Right cardiac atrium (tissue), 5 donors: ENCODE results near the gene PARP9. TPM values are rescaled to one million over a fixed set of nuclear protein-coding genes. Genes with fewer than 3 reads are reported as not detected.

Experiments used
- ATAC-seq, 2 donors: fragments of 200-7000 bp; cut with Tn5 transposase; one replicate each; pipeline versions ENCODE4 v1.8.0 to v1.9.1; 2020; ENCODE audit warnings: moderate library complexity in 2 of 2, mild to moderate bottlenecking in 1 of 2
- DNase-seq, 3 donors: peaks; one replicate each; pipeline ENCODE4 v3.0.0-alpha.2; 2020
- H3K27ac ChIP-seq: one replicate; pipeline ENCODE4 v1.5.1; 2013; ENCODE audit warnings: mild to moderate bottlenecking, low read length, control low read depth, moderate library complexity
- H3K27me3 ChIP-seq: one replicate; pipeline ENCODE4 v1.6.1; 2013; ENCODE audit not compliant: control insufficient read depth, insufficient read depth
- H3K4me1 ChIP-seq: one replicate; pipeline ENCODE4 v1.6.1; 2013; ENCODE audit warnings: low read length; ENCODE audit not compliant: control insufficient read depth, insufficient read depth
- H3K4me3 ChIP-seq: one replicate; pipeline ENCODE4 v1.5.1; 2013; ENCODE audit warnings: low read length, control low read depth
- H3K9me3 ChIP-seq: one replicate; pipeline ENCODE4 v1.6.1; 2013; ENCODE audit warnings: low read length; ENCODE audit not compliant: control insufficient read depth
- WGBS: extraction: QIAGEN DNeasy Blood & Tissue Kit; methylation state at CpG from one replicate; pipeline ENCODE4 v1.1.7; 2013; 5-methylcytosine and 5-hydroxymethylcytosine counted together
- intact Hi-C, 4 donors: fragments of 100-400 bp; cut with DNase I; formaldehyde crosslinking; loops; one replicate each; pipeline versions ENCODE4 v1.11.0 to v1.14.0; 2022 to 2023
- long read RNA-seq, 4 donors: library from polyadenylated mRNA; unstranded; transcript quantifications; one replicate each; pipeline ENCODE4 v2.0.0, GENCODE V29; 2020 to 2021
- polyA plus RNA-seq: library from polyadenylated mRNA; stranded (reverse); fragments of 200-250 nt; gene quantifications from one replicate; pipeline ENCODE4 v1.2.3, GENCODE V29; 2013
- total RNA-seq, 4 donors: library from RNA; stranded (reverse); fragmentation: NEBNext Ultra II Directional; extraction: Animal tissue kit (Norgen Biotek cat#: 25700); gene quantifications; one replicate each; pipeline ENCODE4 v1.2.1, GENCODE V29; 2021
- donor health status: healthy with polysubstance abuse.
- donor health status: DM: no; HTN: yes; CAD: no.
- donor health status: DM: no; HTN: no; CAD: no.
- donor health status: DM: no; HTN: yes; CAD: no; lungs with severe emphysema.
- donor health status: DM: yes; HTN: yes; CAD: no.

PARP9 gene
- 10 to 100 TPM; 12.6 to 24.5 (median 14.4) TPM for total RNA-seq
- polyA plus RNA-seq: 9.2 TPM
- long read RNA-seq, donor 1, transcript PARP9-204 (11 exons, 3,040 nt): major isoform, 5 of 33 reads
- long read RNA-seq, donor 1, partial matches to known transcripts: 4 of 33 reads
- long read RNA-seq, donor 1, other reads (novel, unspliced or antisense): 22 of 33 reads
- long read RNA-seq, donor 2, partial matches to known transcripts: 3 of 9 reads
- long read RNA-seq, donor 2, other reads (novel, unspliced or antisense): 4 of 9 reads
- long read RNA-seq, donor 3, full-length matches to known transcripts: 5 of 136 reads
- long read RNA-seq, donor 3, partial matches to known transcripts: 65 of 136 reads
- long read RNA-seq, donor 3, other reads (novel, unspliced or antisense): 66 of 136 reads
- long read RNA-seq, donor 4, partial matches to known transcripts: 1 of 8 reads
- long read RNA-seq, donor 4, other reads (novel, unspliced or antisense): 3 of 8 reads

DNA sequence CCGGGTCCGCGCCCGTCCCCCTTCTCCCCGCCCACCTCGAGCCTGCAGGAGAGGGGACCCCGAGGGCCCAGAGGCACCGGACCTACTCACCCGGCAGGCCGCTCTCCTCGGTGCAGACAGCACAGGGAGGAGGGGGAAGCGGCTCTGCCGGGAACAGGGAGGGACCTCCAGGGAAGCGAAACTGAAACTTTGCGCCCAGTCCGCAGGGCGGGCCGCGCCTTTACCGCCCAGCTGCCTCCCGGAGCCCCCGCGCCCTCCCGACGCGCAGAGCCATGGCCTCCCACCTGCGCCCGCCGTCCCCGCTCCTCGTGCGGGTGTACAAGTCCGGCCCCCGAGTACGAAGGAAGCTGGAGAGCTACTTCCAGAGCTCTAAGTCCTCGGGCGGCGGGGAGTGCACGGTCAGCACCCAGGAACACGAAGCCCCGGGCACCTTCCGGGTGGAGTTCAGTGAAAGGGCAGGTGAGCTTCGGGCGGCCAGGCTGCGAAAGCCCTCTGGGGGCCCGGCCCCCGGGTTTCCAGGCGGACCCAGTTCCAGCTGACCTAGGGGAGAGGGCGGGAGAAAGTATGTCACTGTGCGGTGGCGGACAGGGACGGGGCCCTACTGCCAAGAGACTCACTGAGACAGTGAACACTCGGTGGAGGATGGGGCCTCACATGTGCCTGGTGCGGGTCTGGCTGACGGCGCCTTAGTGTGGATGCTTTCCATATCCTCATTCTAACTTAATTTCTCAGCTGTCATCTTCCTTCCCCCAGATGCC lies at the start of gene PARP9, which contains the start of gene DTX3L:
Gene PARP9, minus strand, starts transcription at position 146 of the 758 bp plus-strand sequence. CDS start 4,680 bp downstream, outside the sequence.
Gene DTX3L, plus strand, starts transcription at position 184 of the 758 bp plus-strand sequence. Its CDS starts 89 bp downstream, at position 273.
- peaks cover 2% of the 10 kb centered on the region for H3K4me1 ChIP-seq
- DNase-seq (peak; percentile 88 to 93 (median 92)), ATAC-seq (peak; percentile 99)
- no peaks in the 10 kb centered on the region for H3K9me3 ChIP-seq
- WGBS: under 1% methylated on average over 56 of the region's 56 CpGs
- intact Hi-C loops: loop anchor here in 1 of 4 donors (10.0 kb wide), 1 partner anchor 110 kb away; no protein-coding TSS in a partner anchor
- H3K27me3 ChIP-seq: no peaks in the 10 kb centered on the region
- peak within 1 kb of the TSS; percentile 91 for H3K27ac ChIP-seq
- H3K4me3 ChIP-seq: peak within 1 kb of the TSS; percentile 89

DNA sequence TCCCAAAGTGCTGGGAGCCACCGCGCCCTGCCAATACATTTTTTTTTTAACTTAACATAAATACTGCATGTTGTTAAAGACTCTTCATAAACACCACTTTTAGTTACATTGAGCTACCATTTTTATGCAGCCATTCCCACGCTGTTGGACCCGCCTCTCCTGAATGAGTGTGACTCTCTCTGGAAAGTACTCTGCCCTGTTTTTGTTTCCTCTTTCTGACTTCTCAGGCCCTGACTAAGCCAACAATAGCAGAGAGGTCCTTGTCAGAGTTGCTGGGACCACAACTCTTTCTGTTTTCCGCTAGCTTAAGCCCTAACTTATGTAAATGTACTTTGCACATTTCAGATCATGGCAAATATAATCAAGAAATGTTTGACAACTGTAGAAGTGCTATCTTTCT lies 48.6 kb upstream of the PARP9 start:
- no peak overlapping the region for H3K27ac ChIP-seq
- peak in 1 of 2 donors; percentile 63 for ATAC-seq

DNA sequence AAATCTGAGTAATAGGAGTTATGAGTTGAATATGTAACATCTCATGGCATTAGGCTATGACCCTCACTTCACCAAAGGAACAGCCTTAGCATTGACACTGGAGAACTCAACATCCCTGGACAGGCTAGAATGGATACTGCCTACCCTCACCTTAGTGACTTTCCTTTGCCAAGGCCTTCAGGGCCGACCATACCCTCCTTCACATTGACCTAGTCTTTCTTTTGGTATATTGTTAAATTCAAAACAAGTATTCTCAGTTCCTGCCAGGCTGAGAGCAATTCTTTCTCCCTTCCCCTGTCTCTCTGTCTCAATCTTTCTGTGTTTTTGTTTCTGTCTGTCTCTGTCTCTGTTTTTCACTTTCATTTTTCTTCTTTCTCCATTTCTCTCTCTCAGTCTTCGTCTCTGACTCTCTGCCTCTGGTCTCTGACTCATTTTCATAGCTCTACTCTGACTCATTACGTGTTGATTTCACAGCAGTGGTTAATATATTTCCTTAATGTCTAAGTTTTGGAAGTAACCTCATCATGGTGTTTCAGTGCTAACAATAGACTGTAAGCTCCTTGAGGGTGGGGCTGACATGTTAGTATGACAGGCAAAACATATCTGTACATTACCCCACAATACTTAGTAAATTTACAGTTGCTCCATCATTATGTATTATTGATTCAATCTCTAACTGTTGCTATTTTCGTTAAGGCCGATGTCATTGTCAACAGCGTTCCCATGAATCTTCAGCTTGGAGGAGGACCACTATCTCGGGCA lies 45.9 kb upstream of the PARP9 start:
- ATAC-seq (no peak), DNase-seq (no peak)
- Histone ChIP-seq H3K27me3 (no peaks in the 10 kb centered on the region), H3K4me1 (no peaks in the 10 kb centered on the region), H3K9me3 (no peaks in the 10 kb centered on the region), H3K27ac (no peak overlapping the region), H3K4me3 (no peak overlapping the region)
- 82% methylated on average over 7 of the region's 7 CpGs for WGBS
- intact Hi-C loops: no loop called here

More for the DNA sequence above, 48.6 kb upstream of the PARP9 start:
- no peak for DNase-seq
- Histone ChIP-seq H3K27me3 (no peaks in the 10 kb centered on the region), H3K4me1 (no peaks in the 10 kb centered on the region), H3K4me3 (no peak overlapping the region), H3K9me3 (no peaks in the 10 kb centered on the region)
- intact Hi-C loops: no loop called here
- 88% methylated on average over 5 of the region's 5 CpGs for WGBS

DNA sequence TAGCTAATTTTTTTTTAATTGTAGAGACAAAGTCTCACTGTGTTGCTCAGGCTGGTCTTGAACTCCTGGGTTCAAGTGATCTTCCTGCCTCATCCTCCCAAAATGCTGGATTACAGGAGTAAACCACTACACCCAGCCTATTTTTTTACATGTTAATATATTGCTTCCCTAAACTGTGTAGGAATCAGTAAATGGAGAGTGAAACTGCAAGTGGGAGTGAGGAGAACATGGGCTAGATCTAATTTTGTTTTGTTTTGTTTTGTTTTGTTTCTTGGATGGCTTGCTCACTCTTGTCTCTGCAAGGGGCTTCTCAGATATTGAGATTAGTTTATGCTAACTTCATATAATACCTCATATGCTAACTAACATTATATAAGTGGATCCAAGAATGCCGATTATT lies 44.8 kb upstream of the PARP9 start:
- no peaks in the 10 kb centered on the region for H3K4me1 ChIP-seq
- ATAC-seq (no peak), DNase-seq (no peak)
- H3K27ac ChIP-seq: no peak overlapping the region
- intact Hi-C loops: no loop called here
- H3K27me3 ChIP-seq: no peaks in the 10 kb centered on the region
- H3K4me3 ChIP-seq: no peak overlapping the region
- 93% methylated on average over 1 of the region's 1 CpG for WGBS
- H3K9me3 ChIP-seq: no peaks in the 10 kb centered on the region

DNA sequence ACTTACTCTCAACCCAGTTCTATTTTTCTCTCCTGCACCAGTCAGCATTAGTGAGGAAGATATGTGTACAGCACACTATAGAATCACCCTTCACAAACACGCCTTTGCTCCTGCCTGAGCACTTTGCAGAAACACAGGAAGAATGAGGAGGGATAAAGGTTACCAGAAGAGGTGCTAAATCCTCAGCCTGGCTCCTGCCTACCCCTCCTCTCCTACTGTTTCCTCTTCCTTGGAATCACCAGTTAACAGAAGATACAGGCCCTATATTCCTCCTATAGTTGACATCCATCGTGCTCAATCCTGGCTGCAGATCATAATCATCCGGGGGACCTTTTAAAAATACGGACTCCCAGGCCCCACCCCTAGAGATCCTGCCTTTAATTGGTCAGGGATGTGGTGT lies 42.2 kb upstream of the PARP9 start:
- Histone ChIP-seq H3K4me3 (no peak overlapping the region), H3K4me1 (no peaks in the 10 kb centered on the region), H3K9me3 (no peaks in the 10 kb centered on the region), H3K27ac (no peak overlapping the region), H3K27me3 (no peaks in the 10 kb centered on the region)
- 40% methylated on average over 4 of the region's 4 CpGs for WGBS
- ATAC-seq (no peak), DNase-seq (no peak)
- intact Hi-C loops: no loop called here

DNA sequence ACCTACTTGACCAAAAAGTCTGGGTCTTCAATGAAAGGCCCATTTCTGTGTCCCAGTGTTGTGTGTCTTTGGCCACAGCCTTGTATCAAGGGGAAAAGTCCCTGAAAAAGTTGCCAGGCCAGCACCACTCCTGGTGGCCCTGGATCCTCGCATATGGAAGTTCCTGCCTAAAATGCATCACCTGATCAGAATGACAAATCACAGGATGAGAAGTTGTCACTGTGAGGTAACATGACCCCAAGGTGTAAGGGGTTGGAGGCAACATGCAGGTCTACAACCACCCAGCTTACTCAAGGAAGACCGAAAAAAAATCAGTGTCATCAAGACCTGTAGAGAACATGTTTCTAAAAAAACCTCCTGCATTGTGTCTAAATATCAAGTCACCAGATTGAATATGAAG lies 39.0 kb upstream of the PARP9 start:
- Histone ChIP-seq H3K4me1 (no peaks in the 10 kb centered on the region), H3K27me3 (no peaks in the 10 kb centered on the region), H3K9me3 (no peaks in the 10 kb centered on the region), H3K27ac (no peak overlapping the region), H3K4me3 (no peak overlapping the region)
- intact Hi-C loops: no loop called here
- DNase-seq (no peak), ATAC-seq (no peak)
- WGBS: 82% methylated on average over 2 of the region's 2 CpGs

DNA sequence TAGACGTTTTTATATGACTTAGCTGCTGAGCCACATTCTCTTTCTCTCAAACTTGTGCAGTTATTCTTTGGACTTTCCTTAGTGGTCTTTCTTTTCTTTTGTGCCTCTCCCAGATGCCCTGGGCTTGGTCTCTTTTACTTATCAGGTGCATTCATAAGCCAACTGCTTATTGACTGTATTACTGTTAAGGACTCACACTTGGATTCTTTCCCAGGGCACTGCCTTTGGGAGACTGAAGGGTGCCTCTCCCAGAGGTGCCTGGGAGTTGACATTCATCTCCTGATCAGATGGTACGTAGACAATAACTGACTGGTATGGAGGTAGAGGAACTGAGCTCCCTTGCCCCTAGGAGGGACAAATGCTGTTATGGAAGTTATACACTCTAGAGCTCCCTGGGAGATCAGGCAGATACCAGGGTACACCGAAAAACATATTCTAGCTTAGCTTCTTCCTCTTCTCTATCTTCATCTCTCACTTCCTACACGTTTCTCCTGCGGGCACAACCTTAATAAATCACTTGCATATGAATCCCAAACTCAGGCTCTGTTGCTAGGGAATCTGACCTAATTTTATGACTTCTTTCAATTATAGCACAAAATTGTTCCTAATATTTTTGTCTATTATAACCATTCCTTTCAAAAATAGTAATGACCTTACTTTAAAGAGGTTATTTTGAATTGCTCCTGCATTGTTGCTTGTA lies 38.1 kb upstream of the PARP9 start:
- DNase-seq (no peak), ATAC-seq (no peak)
- intact Hi-C loops: no loop called here
- Histone ChIP-seq H3K9me3 (no peaks in the 10 kb centered on the region), H3K27me3 (no peaks in the 10 kb centered on the region), H3K4me1 (no peaks in the 10 kb centered on the region), H3K27ac (no peak overlapping the region), H3K4me3 (no peak overlapping the region)
- 58% methylated on average over 5 of the region's 5 CpGs for WGBS

DNA sequence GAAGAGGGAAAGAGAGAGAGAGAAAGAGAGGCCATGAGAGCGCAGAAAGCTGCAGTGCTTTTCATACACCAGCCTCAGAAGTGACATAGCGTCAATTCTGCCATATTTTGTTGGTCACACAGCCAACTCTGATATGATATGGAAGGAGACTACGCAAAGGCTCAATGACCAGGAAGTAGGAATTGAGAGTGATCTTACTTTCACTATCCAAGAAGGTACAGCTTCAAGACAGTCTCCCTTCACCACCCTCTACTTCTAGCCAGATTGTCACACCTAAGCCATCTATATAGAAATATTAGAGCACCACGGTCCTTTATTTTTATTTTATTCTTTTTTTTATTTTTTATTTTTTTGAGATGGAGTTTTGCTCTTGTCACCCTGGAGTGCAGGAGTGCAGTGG lies 34.5 kb upstream of the PARP9 start:
- WGBS: 74% methylated on average over 4 of the region's 4 CpGs
- no peak for ATAC-seq

DNA sequence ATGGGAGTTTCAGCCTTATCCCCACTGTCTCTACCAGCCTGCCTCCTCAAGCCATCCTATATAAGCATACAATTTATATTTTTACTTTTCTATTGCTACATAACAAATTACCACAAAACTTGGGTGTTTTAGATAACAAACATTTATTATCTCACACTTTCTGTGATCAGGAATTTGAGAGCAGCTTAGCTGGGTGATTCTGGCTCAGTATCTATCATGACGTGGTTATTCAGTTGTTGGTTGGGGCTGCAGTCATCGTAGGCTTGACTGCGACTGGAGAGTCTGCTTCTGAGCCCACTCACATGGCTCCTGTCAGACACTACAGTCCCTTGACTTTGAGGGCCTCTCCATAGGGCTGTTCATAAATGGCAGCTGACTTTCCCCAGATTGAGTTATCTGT lies 34.1 kb upstream of the PARP9 start:
- ATAC-seq (no peak), DNase-seq (no peak)
- Histone ChIP-seq H3K27me3 (no peaks in the 10 kb centered on the region), H3K4me3 (no peak overlapping the region), H3K9me3 (no peaks in the 10 kb centered on the region), H3K27ac (no peak overlapping the region), H3K4me1 (no peaks in the 10 kb centered on the region)
- WGBS: 75% methylated on average over 3 of the region's 3 CpGs
- intact Hi-C loops: no loop called here

More for the DNA sequence above, 34.5 kb upstream of the PARP9 start:
- Histone ChIP-seq H3K4me3 (no peak overlapping the region), H3K4me1 (no peaks in the 10 kb centered on the region), H3K27ac (no peak overlapping the region), H3K27me3 (no peaks in the 10 kb centered on the region), H3K9me3 (no peaks in the 10 kb centered on the region)
- intact Hi-C loops: no loop called here
- DNase-seq: no peak

DNA sequence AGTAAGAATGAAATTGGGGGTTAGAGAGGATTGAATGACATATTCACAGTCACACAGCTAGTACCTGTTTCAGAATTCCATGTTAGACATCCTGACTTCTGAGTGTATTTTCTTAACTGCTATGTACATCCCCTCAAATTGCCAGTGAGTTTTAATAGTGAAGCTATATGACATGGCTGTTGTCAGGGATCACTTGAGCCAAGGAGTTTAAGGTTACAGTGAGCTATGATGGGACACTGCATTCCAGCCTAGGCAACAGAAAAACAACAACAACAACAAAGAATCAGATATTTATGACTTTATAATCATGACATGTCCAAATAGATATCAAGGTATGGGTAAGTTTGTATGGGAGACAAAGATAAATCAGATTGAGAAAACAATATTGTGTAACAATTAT lies 29.9 kb upstream of the PARP9 start:
- no peaks in the 10 kb centered on the region for H3K4me1 ChIP-seq
- DNase-seq (no peak), ATAC-seq (no peak)
- no peak overlapping the region for H3K4me3 ChIP-seq
- no peaks in the 10 kb centered on the region for H3K9me3 ChIP-seq
- no peaks in the 10 kb centered on the region for H3K27me3 ChIP-seq
- intact Hi-C loops: no loop called here
- no peak overlapping the region for H3K27ac ChIP-seq
